Measurements from ENCODE around the gene CABP2. TPM values are rescaled to one million over a fixed set of nuclear protein-coding genes. Genes with fewer than 3 reads are reported as not detected.
"Not testable (repeated sequence)": the region's sequence is repeated elsewhere in the genome, so short reads cannot be mapped to it uniquely, and the experiment has no call there.

The CABP2 gene
- total RNA-seq, 1 donor from 2014 or later = not detected

DNA sequence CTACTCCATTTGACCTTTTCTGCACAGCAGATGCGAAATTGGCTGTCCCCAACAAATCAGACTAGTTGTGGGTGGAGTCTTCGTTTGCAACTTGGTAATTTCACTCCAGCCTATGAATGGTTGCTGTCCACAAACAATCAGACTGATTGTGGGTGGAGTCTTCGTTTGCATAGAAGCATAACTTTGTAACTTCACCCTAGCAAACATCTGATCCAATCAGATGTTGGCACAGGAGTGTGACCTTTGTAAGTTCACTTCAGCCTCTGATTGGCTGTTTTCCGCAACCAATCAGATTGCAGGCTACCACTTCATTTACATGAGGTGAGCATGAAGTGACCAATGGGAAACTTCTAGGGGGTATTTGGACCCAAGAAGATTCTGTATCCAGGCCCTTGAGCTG is 16.3 kb upstream of the CABP2 start:
- no peak for DNase-seq (ENCODE audit: low read depth, low spot score)

DNA sequence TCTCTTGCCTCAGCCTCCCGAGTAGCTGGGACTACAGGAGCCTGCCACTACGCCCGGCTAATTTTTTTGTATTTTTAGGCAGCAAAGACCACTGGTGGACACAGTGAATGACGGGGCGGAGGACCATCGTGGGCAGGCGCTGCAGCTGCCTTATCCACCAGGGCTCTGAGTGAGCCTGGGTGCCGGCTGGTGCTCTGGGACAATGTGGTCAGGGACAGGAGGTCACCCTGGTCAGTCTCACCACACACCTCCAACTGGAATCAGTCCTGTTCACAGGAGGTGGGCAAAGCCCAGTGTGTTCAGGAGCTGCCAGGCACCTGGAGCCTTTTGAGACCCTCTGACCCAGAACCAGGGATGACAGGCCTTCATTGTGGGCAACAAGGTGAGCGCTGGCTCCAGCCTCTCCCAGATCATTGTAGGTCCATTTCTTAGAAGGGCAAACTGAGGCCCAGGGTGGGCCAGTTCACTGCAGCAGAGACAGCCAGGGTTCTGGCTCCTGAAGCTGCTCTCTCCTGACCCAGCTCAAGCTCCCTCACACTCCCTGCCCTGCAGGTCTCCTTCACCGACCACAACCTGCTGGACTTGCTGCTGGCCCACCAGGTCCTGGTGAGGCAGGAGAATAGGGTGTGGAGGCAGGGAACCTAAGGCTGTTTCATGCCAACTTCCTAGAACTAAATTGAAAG is 15.7 kb upstream of the CABP2 start:
- no peak for DNase-seq (ENCODE audit: low read depth, low spot score)

DNA sequence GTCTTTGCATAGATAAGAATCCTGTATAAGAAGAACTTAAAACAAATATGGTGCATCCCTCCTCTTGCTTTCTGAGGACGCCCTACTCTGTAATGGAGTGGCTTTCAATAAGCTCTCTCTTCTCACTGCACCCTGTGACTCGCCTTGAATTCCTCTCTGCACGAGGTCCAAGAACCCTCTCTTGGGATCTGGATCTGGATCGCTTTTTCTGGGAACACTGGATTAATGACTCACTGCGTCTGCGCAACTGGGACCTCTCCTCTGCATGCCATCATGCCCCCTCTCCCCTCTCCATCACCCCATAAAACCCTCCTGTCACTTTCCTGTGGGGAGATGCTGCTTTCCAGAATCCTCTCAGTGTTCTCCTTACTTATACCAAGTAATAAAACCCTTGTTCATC is 15.1 kb upstream of the CABP2 start:
- no peak for DNase-seq (ENCODE audit: low read depth, low spot score)

DNA sequence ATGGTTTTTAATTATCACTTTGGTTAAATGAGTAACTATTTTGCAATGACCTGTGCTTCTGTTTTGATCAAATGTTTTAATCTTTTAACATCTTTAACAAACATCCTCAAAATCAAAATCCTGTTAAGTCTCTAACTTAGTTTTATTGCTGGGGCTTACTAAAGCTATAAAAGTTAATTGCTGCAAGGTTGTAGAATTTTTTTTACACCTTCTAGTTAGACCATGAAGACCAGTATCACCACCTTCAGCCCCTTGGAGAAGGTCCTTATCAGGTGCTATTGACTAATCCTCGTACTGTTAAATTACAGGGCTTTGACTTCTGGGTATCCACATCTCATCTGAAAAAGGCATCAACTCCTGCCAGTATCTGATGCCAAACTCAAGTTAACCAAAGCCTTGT is 12.3 kb upstream of the CABP2 start:
- DNase-seq (ENCODE audit: low read depth, low spot score) = no peak

DNA sequence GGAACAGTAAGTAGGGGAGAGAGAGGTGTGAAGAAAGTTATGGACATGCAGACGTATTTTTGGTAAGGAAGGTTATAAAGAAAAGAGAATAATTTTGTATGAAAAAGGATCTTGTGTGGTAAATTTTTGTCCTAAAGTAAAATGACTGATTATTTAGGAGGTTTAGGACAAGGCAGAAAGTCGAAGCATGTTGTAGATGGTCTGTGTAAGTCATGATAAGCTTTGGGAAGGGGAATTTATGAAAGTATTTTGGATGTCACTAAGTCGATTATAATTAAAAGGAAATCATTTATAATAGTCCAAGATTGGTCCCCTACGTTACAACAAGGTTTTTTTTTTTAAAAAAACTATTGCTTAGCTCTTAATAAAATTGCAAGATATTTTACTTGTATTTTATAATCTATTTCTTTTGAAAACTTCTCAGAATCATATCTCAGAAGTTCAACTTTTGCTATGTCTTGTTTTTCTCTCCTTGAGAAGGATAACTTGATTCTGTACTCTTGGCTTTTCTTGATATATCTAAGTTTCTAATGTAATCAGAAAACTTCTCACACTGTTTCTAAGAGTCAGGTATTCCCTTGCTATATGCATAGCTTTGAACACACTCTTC is 10.9 kb upstream of the CABP2 start:
- DNase-seq (ENCODE audit: low read depth, low spot score) = no peak

DNA sequence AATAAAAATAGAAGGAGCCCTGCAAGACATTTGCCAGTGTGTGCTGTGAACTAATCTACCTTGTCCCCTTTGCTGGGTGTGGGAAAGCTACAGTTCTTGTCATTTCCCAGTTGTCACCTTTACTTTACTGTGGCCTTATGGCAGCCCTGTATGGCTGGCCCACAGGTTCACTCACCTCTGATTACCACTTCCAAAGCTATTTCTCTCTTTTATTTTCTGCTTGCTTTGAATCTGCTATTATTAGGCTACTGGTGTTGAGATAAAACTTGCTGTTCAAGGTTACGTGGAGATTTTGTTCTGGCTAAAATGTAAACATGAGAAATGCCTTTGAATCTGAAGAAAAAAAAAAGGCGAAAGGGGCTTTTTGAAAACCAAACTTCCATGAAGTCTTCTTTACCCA is 9.6 kb upstream of the CABP2 start:
- no peak for DNase-seq (ENCODE audit: low read depth, low spot score)

DNA sequence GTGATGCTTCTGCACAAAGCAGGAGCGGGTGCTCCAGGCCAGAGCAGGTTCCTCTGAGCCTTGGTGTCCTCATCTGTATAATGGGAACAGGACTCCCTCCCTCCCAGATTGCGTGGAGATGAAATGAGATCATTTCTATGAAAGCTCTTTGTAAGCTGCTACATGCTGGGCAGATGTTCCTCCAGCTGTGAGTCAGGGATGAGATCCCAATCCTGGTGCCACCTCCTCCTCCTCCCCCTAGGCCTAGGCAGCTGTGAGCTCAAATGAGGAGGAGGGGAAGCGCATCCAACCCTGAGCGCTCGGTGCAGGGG is 7.0 kb upstream of the CABP2 start:
- DNase-seq (ENCODE audit: low read depth, low spot score) = no peak

DNA sequence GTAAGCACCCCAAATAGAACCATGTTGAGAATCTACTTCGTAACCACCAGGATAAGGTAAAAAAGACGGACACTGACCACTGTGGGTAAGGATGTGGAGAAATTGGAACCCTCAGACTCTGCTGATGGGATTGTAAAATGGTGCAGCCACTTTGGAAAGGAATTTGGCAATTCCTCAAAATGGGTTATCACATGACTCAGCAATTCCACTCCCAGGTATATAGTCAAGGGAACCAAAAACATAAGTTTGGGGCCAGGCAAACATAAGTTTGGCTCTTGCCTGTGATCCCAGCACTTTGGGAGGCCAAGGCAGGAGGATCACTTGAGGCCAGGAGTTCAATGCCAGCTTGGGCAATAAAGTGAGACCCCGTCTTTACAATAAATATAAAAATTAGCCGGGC is 5.1 kb upstream of the CABP2 start:
- no peak for DNase-seq (ENCODE audit: low read depth, low spot score)

DNA sequence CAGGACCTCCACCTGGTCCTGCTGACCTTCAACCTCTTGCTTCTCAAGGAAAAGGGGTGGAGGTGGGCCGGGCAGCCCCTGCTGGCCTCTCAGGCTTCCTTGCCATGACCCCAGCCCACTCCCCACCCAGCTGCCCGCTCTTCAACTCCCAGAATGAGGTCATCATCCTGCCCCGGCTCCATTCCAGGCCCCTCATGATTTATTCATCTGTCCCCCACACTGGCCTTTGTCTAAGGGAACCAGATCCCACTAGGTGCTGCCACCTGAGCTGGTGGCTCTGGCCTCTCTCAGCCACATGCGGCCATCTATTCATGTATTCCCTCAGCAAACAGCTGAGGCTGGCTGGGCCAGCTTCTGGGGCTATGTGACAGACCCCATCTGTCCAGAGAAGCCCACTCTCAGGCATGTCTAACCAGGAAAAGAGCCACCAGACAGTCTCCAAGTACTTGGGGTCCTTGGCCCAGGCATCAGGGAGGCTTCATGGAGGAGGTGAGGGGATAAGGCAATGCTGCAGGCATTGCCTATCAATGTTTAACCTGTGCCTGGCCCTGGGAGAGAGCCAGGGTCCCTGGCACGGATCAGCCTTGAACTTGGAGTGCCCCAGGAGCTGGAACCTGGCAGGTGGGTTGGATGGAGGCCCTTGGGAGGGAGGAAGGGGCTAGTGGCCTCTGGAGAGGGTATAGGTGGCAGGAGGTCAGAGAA is 2.2 kb upstream of the CABP2 start:
- DNase-seq (ENCODE audit: low read depth, low spot score) = no peak

DNA sequence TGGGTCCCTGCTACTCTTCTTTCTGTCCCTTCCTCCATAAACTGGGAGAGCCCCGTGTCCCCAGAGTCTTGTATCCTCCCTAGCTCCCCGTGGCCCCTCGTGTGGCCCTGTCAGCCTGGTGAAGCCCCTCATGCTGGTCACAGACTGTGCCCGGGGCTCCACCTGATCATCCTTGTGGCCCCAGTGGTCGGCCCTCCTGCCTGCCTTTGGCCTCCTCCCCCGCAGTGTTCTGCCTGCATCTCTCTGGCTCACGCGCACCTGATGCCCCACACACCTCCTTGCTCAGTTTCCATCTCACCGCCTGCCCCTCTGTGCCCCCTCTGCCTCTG is 1.2 kb upstream of the CABP2 start:
- DNase-seq (ENCODE audit: low read depth, low spot score) = no peak

DNA sequence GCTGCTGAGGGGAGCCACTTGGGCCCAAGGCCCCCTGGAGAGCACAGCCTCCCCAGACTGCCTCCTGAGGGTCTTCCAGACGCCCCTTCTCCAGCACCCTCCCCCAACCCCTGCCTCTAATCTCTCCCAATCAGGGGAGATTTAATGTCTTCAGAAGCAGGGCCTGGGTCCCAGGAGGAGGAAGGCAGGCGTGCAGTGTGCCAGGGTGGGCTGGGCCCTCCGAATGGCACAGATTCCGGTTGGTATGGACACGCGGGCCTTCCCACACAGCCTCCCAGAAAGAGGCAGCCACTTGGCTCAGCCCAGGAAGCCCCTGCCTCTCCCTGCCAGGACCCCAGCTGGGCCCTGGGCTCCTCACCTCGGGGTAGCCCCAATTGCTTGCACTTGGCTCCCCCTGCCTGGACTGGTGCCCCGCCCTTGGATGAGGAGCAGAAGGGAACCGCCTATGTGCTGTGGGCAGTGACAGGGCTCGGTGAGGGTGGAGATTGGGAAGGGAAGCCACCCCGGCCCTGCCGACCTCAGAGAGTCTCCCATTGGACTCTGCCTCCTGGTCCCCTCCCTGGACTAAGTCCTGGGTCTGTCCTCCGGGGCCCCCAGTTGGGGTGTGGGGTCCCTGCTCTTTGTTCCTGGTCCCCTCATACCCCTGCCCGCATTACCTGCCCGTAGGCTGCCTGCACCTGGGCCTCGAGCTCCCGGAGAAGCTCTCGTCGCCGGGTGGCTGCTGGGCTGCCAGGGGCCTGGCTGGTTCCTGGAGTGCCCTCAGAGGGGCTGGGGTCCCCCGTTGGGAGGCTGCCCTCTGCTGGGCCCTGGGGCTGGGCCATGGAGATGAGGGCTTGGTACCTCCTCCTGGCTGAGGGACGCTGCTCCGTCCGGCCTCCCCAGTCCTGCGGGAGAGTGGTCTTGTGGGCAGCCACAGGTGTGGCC is 572 bp upstream of the CABP2 start:
- DNase-seq (ENCODE audit: low read depth, low spot score) = no peak

DNA sequence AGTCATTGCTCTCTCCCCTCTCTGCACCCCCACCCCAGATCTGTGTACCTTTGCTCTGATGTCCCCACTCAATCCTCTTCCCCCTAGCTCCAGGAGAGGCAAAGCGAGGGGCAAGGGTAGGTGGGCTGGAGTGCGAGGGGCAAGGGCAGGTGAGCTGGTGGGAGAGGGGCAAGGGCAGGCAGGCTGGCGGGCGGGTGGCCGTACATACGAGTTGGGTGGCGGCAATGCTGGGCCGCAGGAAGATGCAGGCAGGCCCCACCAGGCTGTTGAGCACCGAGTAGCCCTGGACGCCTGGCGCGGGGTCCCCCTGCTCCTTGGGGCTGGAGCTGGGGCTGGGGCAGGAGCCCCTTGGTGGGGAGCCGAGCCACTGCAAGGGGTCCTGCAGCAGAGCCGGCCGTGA is 908 bp downstream of the CABP2 start:
- no peak for DNase-seq (ENCODE audit: low read depth, low spot score)

DNA sequence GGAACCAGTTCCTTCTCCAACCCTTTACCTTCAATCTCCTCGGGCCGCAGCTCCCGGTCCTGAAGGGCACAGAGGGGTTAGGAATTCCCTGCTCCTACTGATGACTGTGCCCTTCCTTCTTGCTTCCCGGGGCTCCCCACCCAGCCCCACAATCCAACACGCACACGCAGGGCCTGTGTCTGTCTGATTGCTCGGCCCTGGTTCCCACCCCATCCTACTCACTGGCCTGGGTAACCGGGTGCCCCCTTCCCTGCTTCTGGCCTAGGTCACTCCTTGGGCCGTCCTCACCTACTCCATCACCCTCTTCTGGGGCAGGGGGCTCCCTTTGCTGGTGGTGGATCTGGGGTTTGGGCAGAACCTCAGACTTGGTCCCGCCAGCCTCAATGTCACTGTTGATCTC is 1.3 kb downstream of the CABP2 start:
- DNase-seq (ENCODE audit: low read depth, low spot score) = no peak

DNA sequence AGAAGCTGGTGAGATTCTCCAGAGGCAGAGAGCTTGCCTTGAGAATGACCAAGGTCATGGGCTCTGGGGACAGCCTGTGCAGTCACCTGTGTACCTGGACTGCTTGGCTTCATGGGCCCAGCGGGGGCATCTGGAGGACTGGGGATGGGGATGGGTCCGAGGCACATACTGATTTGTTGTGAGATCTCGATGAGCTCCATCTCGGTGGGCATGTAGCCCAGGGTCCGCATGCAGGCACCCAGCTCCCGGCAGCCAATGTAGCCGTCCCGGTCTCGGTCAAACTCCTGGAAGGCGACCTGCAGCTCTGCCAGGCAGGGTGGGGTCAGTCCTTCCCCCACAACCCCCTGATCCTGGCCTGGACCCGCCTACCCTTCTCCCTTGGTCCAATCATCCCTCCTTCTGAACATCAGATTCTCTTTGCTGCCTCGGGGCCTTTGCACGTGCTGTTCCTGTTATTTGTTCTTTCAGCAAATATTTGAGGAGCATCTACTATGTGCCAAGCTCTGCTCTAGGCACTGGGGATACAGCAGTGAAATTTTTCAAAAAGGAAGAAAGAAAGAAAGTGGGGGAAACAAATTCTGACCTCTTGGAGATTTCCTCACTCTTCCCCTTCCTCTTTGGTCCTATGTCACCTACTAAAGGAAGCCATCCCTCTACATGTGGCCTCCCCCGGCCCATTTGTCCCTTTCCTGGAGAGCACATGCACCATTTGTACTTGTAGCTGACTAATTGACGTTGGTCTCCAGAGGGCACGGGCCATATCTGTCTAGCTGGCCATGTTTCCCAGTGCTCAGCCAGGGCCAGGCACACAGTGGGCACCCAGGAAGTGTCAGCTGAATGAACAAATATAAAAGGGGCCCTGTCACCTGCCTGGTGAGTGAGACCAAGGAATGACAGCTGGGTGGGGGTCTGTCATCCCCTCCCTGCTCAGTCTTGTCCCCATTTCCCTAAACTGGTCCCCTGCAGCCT is 2.1 kb downstream of the CABP2 start:
- DNase-seq (ENCODE audit: low read depth, low spot score) = no peak

DNA sequence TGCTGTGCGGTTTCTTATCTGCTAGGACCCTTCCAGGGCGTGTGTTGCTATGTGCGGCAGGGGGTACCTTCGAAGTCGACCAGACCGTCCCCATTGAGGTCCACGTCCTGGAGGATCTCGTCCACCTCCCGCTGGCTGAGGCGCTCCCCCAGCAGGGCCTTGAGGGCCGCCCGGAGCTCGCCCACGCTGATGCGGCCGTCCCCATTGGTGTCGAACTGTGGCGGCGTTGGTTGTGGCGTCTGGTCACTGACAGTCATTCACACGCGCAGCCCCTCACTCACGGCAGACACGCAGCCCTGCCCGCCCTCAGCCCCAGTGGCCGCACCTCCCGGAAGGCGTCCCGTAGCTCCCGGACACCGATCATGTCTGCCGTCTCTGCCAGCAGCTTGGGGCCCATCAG is 3.5 kb downstream of the CABP2 start:
- no peak for DNase-seq (ENCODE audit: low read depth, low spot score)

DNA sequence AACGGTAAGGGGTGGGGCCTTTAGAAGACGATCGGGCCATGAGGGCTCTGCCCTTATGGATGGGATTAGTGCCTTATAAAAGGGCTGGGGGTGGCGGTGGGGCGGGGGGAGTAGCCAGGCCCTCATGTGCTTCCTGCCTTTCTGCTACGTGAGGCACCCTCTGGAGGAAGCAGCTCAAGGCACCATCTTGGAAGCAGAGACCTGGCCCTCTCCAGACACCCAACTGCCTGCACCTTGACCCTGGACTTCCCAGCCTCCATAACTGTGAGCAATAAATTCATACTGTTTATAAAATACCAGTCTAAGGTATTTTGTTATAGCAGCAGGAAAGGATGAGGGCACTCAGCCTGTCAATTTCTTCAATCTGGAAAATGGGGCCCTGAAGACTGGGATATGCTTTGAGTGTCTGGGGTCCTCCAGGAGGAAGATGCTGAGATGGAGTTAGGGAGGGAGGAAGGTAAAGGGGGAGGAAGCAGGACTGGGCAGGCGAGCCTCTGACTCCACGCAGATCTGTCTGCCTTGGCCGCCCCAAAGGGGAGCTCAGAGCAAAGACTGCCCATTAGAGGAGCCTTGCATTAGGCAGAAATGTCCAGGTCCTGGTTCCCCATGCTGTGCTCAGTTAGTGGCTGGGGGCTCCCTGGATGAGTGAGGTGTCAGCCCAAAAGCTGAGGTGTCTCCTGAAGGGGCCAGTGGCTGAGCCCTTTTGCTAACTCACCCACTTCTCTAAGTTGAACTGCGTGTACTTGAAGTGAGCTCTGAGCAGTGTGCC is 5.3 kb downstream of the CABP2 start:
- no peak for DNase-seq (ENCODE audit: low read depth, low spot score)

DNA sequence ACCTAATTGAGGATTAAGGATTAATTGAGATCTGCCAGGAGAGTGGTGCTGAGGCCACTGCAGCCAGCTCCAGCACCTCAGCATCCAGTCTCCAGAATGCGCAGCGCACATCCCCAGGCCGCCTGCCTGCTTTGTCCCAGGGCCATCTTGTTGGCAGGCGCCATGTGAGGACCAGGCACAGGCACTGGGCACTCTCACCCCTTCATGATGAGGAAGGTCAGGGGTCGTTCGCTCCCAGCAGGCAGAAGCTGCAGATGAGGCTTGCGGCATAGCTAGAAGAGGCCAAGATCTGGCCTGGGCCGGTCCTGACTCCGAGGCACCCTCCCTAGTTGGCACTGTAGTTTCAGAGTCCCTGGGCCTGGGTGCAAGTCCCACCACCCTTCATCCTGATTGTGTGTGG is 6.4 kb downstream of the CABP2 start:
- no peak for DNase-seq (ENCODE audit: low read depth, low spot score)

DNA sequence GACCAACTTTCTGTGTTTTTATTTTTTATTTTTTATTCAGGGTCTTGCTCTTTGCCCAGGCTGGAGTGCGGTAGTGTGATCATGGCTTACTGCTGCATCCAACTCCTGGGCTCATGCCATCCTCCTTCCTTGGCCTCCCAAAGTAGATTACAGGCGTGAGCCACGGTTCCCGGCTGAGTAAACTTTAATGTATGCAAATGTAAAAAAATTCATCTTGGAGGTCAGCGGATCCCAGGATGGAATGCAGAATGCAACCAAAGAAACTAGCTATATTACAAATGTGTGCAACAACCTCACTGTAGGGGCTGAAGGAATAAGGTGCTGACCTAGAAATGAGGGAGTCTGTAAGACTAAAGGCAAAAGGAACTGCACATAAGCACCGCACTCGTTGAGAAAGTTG is 9.1 kb downstream of the CABP2 start:
- no peak for DNase-seq (ENCODE audit: low read depth, low spot score)

DNA sequence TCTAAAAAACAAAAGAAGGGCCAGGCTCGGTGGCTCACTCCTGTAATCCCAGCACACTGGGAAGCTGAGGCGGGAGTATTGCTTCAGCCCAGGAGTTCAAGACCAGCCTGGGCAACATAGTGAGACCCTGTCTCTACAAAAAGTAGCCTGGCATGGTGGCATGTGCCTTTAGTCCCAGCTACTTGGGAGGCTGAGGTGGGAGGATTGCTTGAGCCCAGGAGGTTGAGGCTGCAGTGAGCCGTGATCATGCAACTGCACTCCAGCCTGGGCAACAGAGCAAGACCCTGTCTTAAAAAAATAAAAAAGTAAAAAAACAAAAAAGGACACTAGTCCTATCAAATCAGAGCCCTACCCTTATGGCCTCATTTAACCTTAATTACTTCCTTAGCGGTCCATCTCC is 11.7 kb downstream of the CABP2 start:
- DNase-seq (ENCODE audit: low read depth, low spot score) = not testable (repeated sequence)

DNA sequence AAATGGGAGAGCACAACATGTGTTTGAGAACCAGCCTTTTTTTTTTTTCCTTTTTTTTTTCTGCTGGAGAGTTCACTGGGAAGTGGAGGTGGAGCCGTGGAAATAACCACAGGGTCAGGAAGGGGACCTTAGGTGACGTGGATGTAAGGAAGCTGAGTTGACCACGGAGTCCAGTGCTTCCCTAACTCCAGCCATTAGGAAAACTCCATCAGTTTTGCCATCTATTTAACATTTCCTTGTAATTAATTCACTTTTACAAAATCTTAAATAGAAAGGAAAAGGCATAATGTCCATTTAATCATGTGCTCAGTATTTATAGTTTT is 13.3 kb downstream of the CABP2 start:
- no peak for DNase-seq (ENCODE audit: low read depth, low spot score)

All from pulmonary artery endothelial cell (primary cell).